ENCODE data around the gene IQGAP2.
A peak's percentile ranks its signal among the peaks of the same experiment; 100 is the strongest.
"Not testable (repeated sequence)": the region's sequence is repeated elsewhere in the genome, so short reads cannot be mapped to it uniquely, and the experiment has no call there.

IQGAP2 gene

GRCh38 chr5:76602094-76602726 lies 199.1 kb downstream of the IQGAP2 start:
- DNase-seq (ENCODE audit: low spot score), result no peak

- DNase-seq (ENCODE audit: low spot score), result not testable (repeated sequence)
These were observed 200.9 kb downstream of the IQGAP2 start for GRCh38 chr5:76603991-76604390.

GRCh38 chr5:76604838-76605237 lies 201.8 kb downstream of the IQGAP2 start:
- DNase-seq (ENCODE audit: low spot score), result no peak

- DNase-seq (ENCODE audit: low spot score), result no peak
These were observed 203.6 kb downstream of the IQGAP2 start for GRCh38 chr5:76606701-76607100.

- no peak for DNase-seq (ENCODE audit: low spot score)
These were observed 204.3 kb downstream of the IQGAP2 start for GRCh38 chr5:76607353-76607871.

- DNase-seq (ENCODE audit: low spot score), result no peak
These were observed 205.7 kb downstream of the IQGAP2 start for GRCh38 chr5:76608833-76609232.

- no peak for DNase-seq (ENCODE audit: low spot score)
These were observed 207.1 kb downstream of the IQGAP2 start for GRCh38 chr5:76610196-76610595.

GRCh38 chr5:76612942-76613341 lies 209.9 kb downstream of the IQGAP2 start:
- DNase-seq (ENCODE audit: low spot score), result no peak

GRCh38 chr5:76615759-76616158 lies 212.7 kb downstream of the IQGAP2 start:
- no peak for DNase-seq (ENCODE audit: low spot score)

- no peak for DNase-seq (ENCODE audit: low spot score)
These were observed 213.1 kb downstream of the IQGAP2 start for GRCh38 chr5:76616206-76616605.

- no peak for DNase-seq (ENCODE audit: low spot score)
These were observed 214.1 kb downstream of the IQGAP2 start for GRCh38 chr5:76617229-76617628.

- no peak for DNase-seq (ENCODE audit: low spot score)
These were observed 214.6 kb downstream of the IQGAP2 start for GRCh38 chr5:76617675-76618074.

GRCh38 chr5:76620166-76620565 lies 217.1 kb downstream of the IQGAP2 start:
- DNase-seq (ENCODE audit: low spot score), result no peak

GRCh38 chr5:76622076-76622475 lies 219.0 kb downstream of the IQGAP2 start:
- no peak for DNase-seq (ENCODE audit: low spot score)

- DNase-seq (ENCODE audit: low spot score), result no peak
These were observed 220.0 kb downstream of the IQGAP2 start, which contains the start of gene F2RL2 for GRCh38 chr5:76622973-76623596. Gene F2RL2, minus strand, starts transcription at chr5:76623403. Its CDS starts 173 bp downstream, at chr5:76623230.

- no peak for DNase-seq (ENCODE audit: low spot score)
These were observed 222.2 kb downstream of the IQGAP2 start for GRCh38 chr5:76625087-76625815.

GRCh38 chr5:76626738-76627137 lies 223.7 kb downstream of the IQGAP2 start:
- DNase-seq (ENCODE audit: low spot score), result no peak

GRCh38 chr5:76634661-76635060 lies 231.6 kb downstream of the IQGAP2 start:
- DNase-seq (ENCODE audit: low spot score), result no peak

- no peak for DNase-seq (ENCODE audit: low spot score)
These were observed 234.4 kb downstream of the IQGAP2 start for GRCh38 chr5:76637490-76637889.

- no peak for DNase-seq (ENCODE audit: low spot score)
These were observed 235.4 kb downstream of the IQGAP2 start for GRCh38 chr5:76638479-76638878.

- peak; percentile 5 for DNase-seq (ENCODE audit: low spot score)
These were observed 238.5 kb downstream of the IQGAP2 start for GRCh38 chr5:76641514-76642120.

- DNase-seq (ENCODE audit: low spot score), result no peak
These were observed 239.4 kb downstream of the IQGAP2 start for GRCh38 chr5:76642390-76643040.

All from SK-N-DZ (cell line).